OCI-LY3 (cell line): ENCODE results near the gene ACVR1.

ENCODE experiments used
- H2AFZ ChIP-seq: fragments of 200-600, 300-600 bp; shearing (Covaris generic); 2 replicates; pipeline ENCODE4 v1.6.0; 2014; ENCODE audit warnings: antibody characterized with exemption, low read depth, low read length
- H3K27ac ChIP-seq: fragments of 200-600, 300-600 bp; sonication (generic); 2 replicates; pipeline ENCODE4 v1.5.1; 2014; ENCODE audit warnings: mild to moderate bottlenecking, low read length, moderate library complexity, mixed read lengths
- H3K27me3 ChIP-seq: fragments of 200-600, 300-600 bp; sonication (generic); 2 replicates; pipeline ENCODE4 v1.6.1; 2014; ENCODE audit warnings: low read depth, low read length, mixed read lengths
- H3K36me3 ChIP-seq: fragments of 200-600, 300-600 bp; sonication (generic); replicated peaks from 2 replicates; pipeline ENCODE3; 2014; ENCODE audit warnings: low read depth, low read length, mixed read lengths
- H3K4me1 ChIP-seq: fragments of 300-600, 200-600 bp; sonication (generic); 2 replicates; pipeline ENCODE4 v1.6.1; 2014; ENCODE audit warnings: low read length, mixed read lengths
- H3K4me2 ChIP-seq: fragments of 200-600, 300-600 bp; sonication (generic); 2 replicates; pipeline ENCODE4 v1.6.1; 2014; ENCODE audit warnings: low read length, mixed read lengths
- H3K4me3 ChIP-seq: fragments of 300-600, 200-600 bp; sonication (generic); 2 replicates; pipeline ENCODE4 v1.5.1; 2014; ENCODE audit warnings: antibody characterized with exemption, mild to moderate bottlenecking, low read length, moderate library complexity
- H3K79me2 ChIP-seq: fragments of 300-600, 200-600 bp; shearing (Covaris generic); 2 replicates; pipeline ENCODE4 v1.6.1; 2014; ENCODE audit warnings: mild to moderate bottlenecking, low read length, mixed read lengths
- H3K9ac ChIP-seq: fragments of 300-600, 200-600 bp; shearing (Covaris generic); 2 replicates; pipeline ENCODE4 v1.6.0; 2014; ENCODE audit warnings: mild to moderate bottlenecking, low read length, moderate library complexity
- H3K9me3 ChIP-seq: fragments of 200-600, 300-600 bp; shearing (Covaris generic); 2 replicates; pipeline ENCODE4 v1.6.1; 2014; ENCODE audit warnings: low read length, mixed read lengths; ENCODE audit not compliant: insufficient read depth
- H4K20me1 ChIP-seq: fragments of 200-600, 300-600 bp; sonication (generic); 2 replicates; pipeline ENCODE4 v1.6.1; 2016; ENCODE audit warnings: low read length, mixed read lengths; ENCODE audit not compliant: insufficient read depth
- CTCF ChIP-seq: fragments of 200-600, 300-600 bp; sonication (generic); IDR thresholded peaks from 2 replicates; pipeline ENCODE4 v1.5.1; 2014; ENCODE audit warnings: antibody characterized with exemption, low read length, low read depth
- EZH2phosphoT487 ChIP-seq: fragments of 200-600 bp; shearing (Covaris generic); IDR thresholded peaks from 2 replicates; pipeline ENCODE4 v1.6.1; 2018; ENCODE audit warnings: antibody characterized with exemption, mixed run types, low read depth

Gene ACVR1

DNA sequence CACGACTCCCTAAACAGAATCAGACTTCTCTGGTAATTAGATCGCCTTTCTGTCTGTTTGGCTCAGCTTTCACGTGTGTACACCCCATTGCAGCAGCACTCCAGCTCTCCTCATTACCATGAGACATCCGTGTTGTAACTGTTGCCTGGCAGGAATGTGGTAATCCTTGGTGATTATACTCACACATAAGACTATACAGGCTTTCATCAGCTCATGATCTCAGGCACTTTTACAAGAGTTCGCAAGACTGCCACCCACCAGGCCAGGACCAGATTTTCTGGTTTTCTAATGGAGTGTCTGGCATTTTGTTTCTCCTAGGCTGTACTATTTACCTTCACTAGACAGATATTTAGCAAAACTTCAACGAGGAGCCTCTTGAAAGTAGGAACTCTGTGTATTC is 50.2 kb downstream of the ACVR1 start:
- Histone ChIP-seq H3K4me3 (no peak overlapping the region), H4K20me1 (no peaks in the 10 kb centered on the region), H3K4me2 (no peak overlapping the region), H2AFZ (no peak overlapping the region), H3K4me1 (no peaks in the 10 kb centered on the region), H3K9ac (no peak overlapping the region), H3K9me3 (no peaks in the 10 kb centered on the region), H3K79me2 (no peaks in the 10 kb centered on the region), H3K36me3 (no peaks in the 10 kb centered on the region), H3K27ac (no peak overlapping the region), H3K27me3 (no peaks in the 10 kb centered on the region)
- TF ChIP-seq CTCF (no peak), EZH2phosphoT487 (no peak)

GRCh38 chr2:157822993-157823392 is 53.1 kb downstream of the ACVR1 start:
- no peak overlapping the region for H3K27ac ChIP-seq
- no peak for TF ChIP-seq CTCF
- H3K27me3 ChIP-seq, result no peaks in the 10 kb centered on the region
- H3K36me3 ChIP-seq, result no peaks in the 10 kb centered on the region
- H4K20me1 ChIP-seq, result no peaks in the 10 kb centered on the region
- no peaks in the 10 kb centered on the region for H3K9me3 ChIP-seq
- no peak overlapping the region for H3K4me2 ChIP-seq
- no peaks in the 10 kb centered on the region for H3K4me1 ChIP-seq
- H2AFZ ChIP-seq, result no peak overlapping the region
- no peak overlapping the region for H3K4me3 ChIP-seq
- H3K79me2 ChIP-seq, result no peaks in the 10 kb centered on the region
- H3K9ac ChIP-seq, result no peak overlapping the region

GRCh38 chr2:157822533-157822932 is 53.6 kb downstream of the ACVR1 start:
- no peaks in the 10 kb centered on the region for H3K9me3 ChIP-seq

GRCh38 chr2:157821519-157822131 is 54.5 kb downstream of the ACVR1 start:
- H3K9ac ChIP-seq, result no peak overlapping the region
- no peaks in the 10 kb centered on the region for H3K79me2 ChIP-seq
- no peak for TF ChIP-seq EZH2phosphoT487
- no peak for TF ChIP-seq CTCF
- H4K20me1 ChIP-seq, result no peaks in the 10 kb centered on the region
- H3K9me3 ChIP-seq, result no peaks in the 10 kb centered on the region
- no peak overlapping the region for H3K4me3 ChIP-seq
- H3K4me1 ChIP-seq, result no peaks in the 10 kb centered on the region
- no peaks in the 10 kb centered on the region for H3K36me3 ChIP-seq
- no peak overlapping the region for H3K4me2 ChIP-seq
- H2AFZ ChIP-seq, result no peak overlapping the region
- H3K27ac ChIP-seq, result no peak overlapping the region
- H3K27me3 ChIP-seq, result no peaks in the 10 kb centered on the region

More at GRCh38 chr2:157822533-157822932, 53.6 kb downstream of the ACVR1 start:
- no peak for TF ChIP-seq EZH2phosphoT487
- TF ChIP-seq CTCF, result no peak
- Histone ChIP-seq H3K27ac (no peak overlapping the region), H3K4me3 (no peak overlapping the region), H3K9ac (no peak overlapping the region), H3K27me3 (no peaks in the 10 kb centered on the region), H2AFZ (no peak overlapping the region), H3K4me2 (no peak overlapping the region), H3K79me2 (no peaks in the 10 kb centered on the region), H3K4me1 (no peaks in the 10 kb centered on the region), H4K20me1 (no peaks in the 10 kb centered on the region), H3K36me3 (no peaks in the 10 kb centered on the region)
